ENCODE data around the gene MCRS1. TPM values are rescaled to one million over a fixed set of nuclear protein-coding genes. Genes with fewer than 3 reads are reported as not detected.

MCRS1 gene
- polyA plus RNA-seq, 3 donors = 50.3 to 88.8 (median 52.3) TPM

GRCh38 chr12:49562233-49562632 is 5.7 kb downstream of the MCRS1 start:
- Mint-ChIP-seq H3K27me3 (ENCODE audit: low read depth in 3 of 3) (peaks cover 0 to 1% (median 0%) of the 10 kb centered on the region in 3 donors), H3K4me3 (no peak overlapping the region), H3K36me3 (peaks cover 72 to 86% of the 10 kb centered on the region in 2 donors), H3K4me1 (peaks cover 14% of the 10 kb centered on the region), H3K27ac (peak overlapping the region in 1 of 7 donors; percentile 55), H3K9me3 (no peaks in the 10 kb centered on the region)
- H3K4me1 ChIP-seq (ENCODE audit: control insufficient read depth in 1 of 2, insufficient read depth in 2 of 2, low read length in 2 of 2) = peaks cover 6 to 11% of the 10 kb centered on the region in 2 donors
- no peak overlapping the region for H3K4me3 ChIP-seq (replicated peaks in 1 of 3; ENCODE audit: low read depth in 2 of 3, low read length in 3 of 3)
- peaks cover 17% of the 10 kb centered on the region for H3K79me2 ChIP-seq (ENCODE audit: insufficient read depth, low read length)
- no peaks in the 10 kb centered on the region for H3K9me3 ChIP-seq (replicated peaks in 1 of 2; ENCODE audit: control insufficient read depth in 1 of 2, insufficient read depth in 1 of 2, low read length in 2 of 2)
- peaks cover 82 to 88% of the 10 kb centered on the region in 2 donors for H3K36me3 ChIP-seq (replicated peaks in 1 of 2; ENCODE audit: control insufficient read depth in 1 of 2, insufficient read depth in 2 of 2, low read length in 2 of 2)
- TF ChIP-seq CTCF (IDR thresholded peaks at IDR 0.05) = no peak
- H2AFZ ChIP-seq (ENCODE audit: insufficient read depth, low read depth, low read length, poor library complexity, severe bottlenecking) = no peak overlapping the region
- WGBS (ENCODE audit: insufficient coverage) = 88% methylated on average over 3 of the region's 6 CpGs
- H3K27me3 ChIP-seq (ENCODE audit: control insufficient read depth in 2 of 2, insufficient read depth in 2 of 2, low read length in 2 of 2) = no peaks in the 10 kb centered on the region
- intact Hi-C loops (cut with micrococcal nuclease) = no loop called here
- H3K9ac ChIP-seq (ENCODE audit: insufficient read depth, low read length, poor library complexity, severe bottlenecking) = no peak overlapping the region
- no peak overlapping the region for H3K4me2 ChIP-seq (replicated peaks; ENCODE audit: extremely low read depth, low read length, poor library complexity, severe bottlenecking)
- no peak overlapping the region for H3K27ac ChIP-seq (ENCODE audit: low read depth in 1 of 2, low read length in 2 of 2)
- DNase-seq = no peak
- H4K20me1 ChIP-seq (ENCODE audit: insufficient read depth, low read length) = peaks cover 31% of the 10 kb centered on the region

GRCh38 chr12:49560695-49561094 is 7.2 kb downstream of the MCRS1 start:
- 96% methylated on average over 6 of the region's 7 CpGs for WGBS (ENCODE audit: insufficient coverage)
- Mint-ChIP-seq H3K4me3 (no peak overlapping the region), H3K27me3 (ENCODE audit: low read depth in 3 of 3) (peaks cover 0 to 1% (median 0%) of the 10 kb centered on the region in 3 donors), H3K4me1 (peaks cover 7% of the 10 kb centered on the region), H3K27ac (peak overlapping the region in 1 of 7 donors; percentile 81), H3K9me3 (no peaks in the 10 kb centered on the region), H3K36me3 (peaks cover 83 to 95% of the 10 kb centered on the region in 2 donors)
- no peak overlapping the region for H2AFZ ChIP-seq (ENCODE audit: insufficient read depth, low read depth, low read length, poor library complexity, severe bottlenecking)
- H3K9me3 ChIP-seq (replicated peaks in 1 of 2; ENCODE audit: control insufficient read depth in 1 of 2, insufficient read depth in 1 of 2, low read length in 2 of 2) = no peaks in the 10 kb centered on the region
- no peak for TF ChIP-seq CTCF (IDR thresholded peaks at IDR 0.05)
- no peaks in the 10 kb centered on the region for H3K27me3 ChIP-seq (ENCODE audit: control insufficient read depth in 2 of 2, insufficient read depth in 2 of 2, low read length in 2 of 2)
- no peak overlapping the region for H3K27ac ChIP-seq (ENCODE audit: low read depth in 1 of 2, low read length in 2 of 2)
- H3K4me3 ChIP-seq (replicated peaks in 1 of 3; ENCODE audit: low read depth in 2 of 3, low read length in 3 of 3) = no peak overlapping the region
- intact Hi-C loops (cut with micrococcal nuclease) = no loop called here
- no peak overlapping the region for H3K4me2 ChIP-seq (replicated peaks; ENCODE audit: extremely low read depth, low read length, poor library complexity, severe bottlenecking)
- H3K79me2 ChIP-seq (ENCODE audit: insufficient read depth, low read length) = peaks cover 4% of the 10 kb centered on the region
- peaks cover 16% of the 10 kb centered on the region for H4K20me1 ChIP-seq (ENCODE audit: insufficient read depth, low read length)
- peaks cover 95 to 100% of the 10 kb centered on the region in 2 donors for H3K36me3 ChIP-seq (replicated peaks in 1 of 2; ENCODE audit: control insufficient read depth in 1 of 2, insufficient read depth in 2 of 2, low read length in 2 of 2)
- DNase-seq = no peak
- H3K9ac ChIP-seq (ENCODE audit: insufficient read depth, low read length, poor library complexity, severe bottlenecking) = no peak overlapping the region
- no peaks in the 10 kb centered on the region for H3K4me1 ChIP-seq (ENCODE audit: control insufficient read depth in 1 of 2, insufficient read depth in 2 of 2, low read length in 2 of 2)
